GM12878 (cell line): Measurements from ENCODE around the gene NFAM1. TPM values are rescaled to one million over a fixed set of nuclear protein-coding genes. Genes with fewer than 3 reads are reported as not detected.

ENCODE experiments used
- ATAC-seq: fragments of 200-7000 bp; cut with Tn5 transposase; 3 replicates; pipeline ENCODE4 v1.9.1; 2020; ENCODE audit warnings: mild to moderate bottlenecking, moderate library complexity
- BruUV-seq: library from RNA; stranded (reverse); fragments of 400-500 nt; replicated peaks from 2 replicates; lab custom pipeline; 2021; lab: Mats Ljungman, UMichigan
- CTCF ChIA-PET: fragments of 300-600 bp; sonication (Branson Sonifier 250); formaldehyde crosslinking; extraction: SDS; loops from one replicate; lab custom pipeline; 2021; ENCODE audit warnings: inconsistent platforms; lab: Yijun Ruan, JAX
- POLR2A ChIA-PET: fragments of 350-600 bp; formaldehyde crosslinking; extraction: SDS; loops from one replicate; lab custom pipeline; 2021; ENCODE audit warnings: inconsistent platforms; lab: Charles Lee
- RAD21 ChIA-PET: fragments of 300-600 bp; sonication (Branson Sonifier 250); formaldehyde crosslinking; loops from one replicate; lab custom pipeline; 2023; ENCODE audit warnings: antibody characterized with exemption; ENCODE audit not compliant: unreplicated experiment; lab: Charles Lee
- SMC1A ChIA-PET: fragments of 300-600 bp; sonication (Branson Sonifier 250); formaldehyde crosslinking; loops from one replicate; lab custom pipeline; 2023; ENCODE audit not compliant: unreplicated experiment, uncharacterized antibody; lab: Charles Lee
- DNase-seq: peaks from one replicate; pipeline ENCODE4 v3.0.0-alpha.2; 2011; ENCODE audit warnings: low read depth, low spot score
- FAIRE-seq: peaks from 3 replicates; lab custom pipeline; 2011; peaks lifted over from hg19 to GRCh38; lab: Jason Lieb, UNC
- H2AFZ ChIP-seq: 2 replicates; pipeline ENCODE4 v1.6.0; 2011; ENCODE audit warnings: low read depth, low read length, control low read depth; ENCODE audit not compliant: control insufficient read depth
- H3K27ac ChIP-seq: 2 replicates; pipeline ENCODE4 v1.5.1; 2011; ENCODE audit warnings: control low read depth; ENCODE audit not compliant: control insufficient read depth, insufficient read depth
- H3K27me3 ChIP-seq, 2 experiments: replicated peaks in 1 of 2; 2 replicates each; pipeline versions ENCODE4 v1.6.0 to v1.6.1; 2011; ENCODE audit warnings: low read length in 1 of 2; ENCODE audit not compliant: control insufficient read depth in 2 of 2, insufficient read depth in 2 of 2
- H3K36me3 ChIP-seq, 2 experiments: 2 replicates each; pipeline ENCODE4 v1.5.1; 2011; ENCODE audit warnings: low read length in 1 of 2; ENCODE audit not compliant: control insufficient read depth in 2 of 2, insufficient read depth in 2 of 2
- H3K4me1 ChIP-seq: 2 replicates; pipeline ENCODE4 v1.6.1; 2011; ENCODE audit warnings: mild to moderate bottlenecking, low read length, moderate library complexity, mixed read lengths; ENCODE audit not compliant: control insufficient read depth, insufficient read depth
- H3K4me2 ChIP-seq: 2 replicates; pipeline ENCODE4 v1.6.0; 2011; ENCODE audit warnings: control low read depth; ENCODE audit not compliant: control insufficient read depth, insufficient read depth
- H3K4me3 ChIP-seq: fragments of 200-600 bp; sonication (generic); 2 replicates; pipeline ENCODE4 v1.5.1; 2016
- H3K79me2 ChIP-seq: 2 replicates; pipeline ENCODE4 v1.6.0; 2011; ENCODE audit warnings: low read length; ENCODE audit not compliant: control insufficient read depth, insufficient read depth
- H3K9ac ChIP-seq: 2 replicates; pipeline ENCODE4 v1.8.0; 2011; ENCODE audit warnings: low read length, control low read depth, mixed read lengths; ENCODE audit not compliant: control insufficient read depth, insufficient read depth
- H3K9me3 ChIP-seq: replicated peaks from 3 replicates; pipeline ENCODE4 v1.5.1; 2011; ENCODE audit warnings: mild to moderate bottlenecking, low read length; ENCODE audit not compliant: control insufficient read depth, insufficient read depth
- H4K20me1 ChIP-seq: 2 replicates; pipeline ENCODE4 v1.6.0; 2011; ENCODE audit not compliant: control insufficient read depth, insufficient read depth
- BHLHE40 ChIP-seq, 2 experiments: fragments of 450-650 bp in 1 of 2; IDR thresholded peaks; 2 replicates each; pipeline ENCODE4 v1.6.1; 2011 to 2017; ENCODE audit warnings: low read depth in 2 of 2, borderline replicate concordance in 1 of 2, improper control_type of control experiment in 1 of 2, low read length in 1 of 2, mild to moderate bottlenecking in 1 of 2
- PBX3 ChIP-seq: IDR thresholded peaks from 2 replicates; pipeline ENCODE4 v1.6.1; 2011; ENCODE audit warnings: mild to moderate bottlenecking, low read depth, low read length, moderate library complexity; ENCODE audit not compliant: insufficient replicate concordance
- STAT1 ChIP-seq: fragments of 450-650 bp; conservative IDR thresholded peaks from 2 replicates; pipeline ENCODE4 v1.6.1; 2014; ENCODE audit warnings: antibody characterized with exemption, mild to moderate bottlenecking
- STAT3 ChIP-seq: IDR thresholded peaks from 2 replicates; pipeline ENCODE4 v1.6.1; 2011; ENCODE audit warnings: low read depth, low read length, improper control_type of control experiment
- TAF1 ChIP-seq: IDR thresholded peaks from 2 replicates; pipeline ENCODE4 v1.6.1; 2011; ENCODE audit warnings: mild to moderate bottlenecking, low read depth, low read length, borderline replicate concordance
- ZBED1 ChIP-seq: IDR thresholded peaks from 2 replicates; pipeline ENCODE4 v1.6.1; 2016; ENCODE audit warnings: borderline replicate concordance
- WGBS: methylation state at CpG from one replicate; pipeline ENCODE4 v1.1.6; 2016; ENCODE audit warnings: low lambda C conversion rate; ENCODE audit not compliant: insufficient replicate concordance, insufficient coverage; ENCODE audit errors: missing lambda C conversion rate; 5-methylcytosine and 5-hydroxymethylcytosine counted together
- in situ Hi-C: fragments of 300-500 bp; cut with MboI; formaldehyde crosslinking; loops from 9 replicates; pipeline ENCODE4 v1.14.3; 2018; ENCODE audit warnings: mixed read lengths
- intact Hi-C: fragments of 100-400 bp; cut with micrococcal nuclease; formaldehyde crosslinking; loops from one replicate; pipeline ENCODE4 v1.14.2; 2022; ENCODE audit not compliant: unreplicated experiment
- polyA plus RNA-seq, 11 experiments: library from polyadenylated mRNA; depleted of rRNA in 4 of 11; unstranded in 6 of 11; stranded (reverse) in 5 of 11; fragments of >200 nt; fragmentation: Nextera tagmentation in 4 of 11; fragmentation: Illumina TruSeq in 1 of 11; extraction: Ambion mirVana in 4 of 11; extraction: Trizol in 1 of 11; gene quantifications; 1 replicate in 1 of 11; 2 replicates in 10 of 11; pipeline versions ENCODE4 v1.2.1 to v1.2.3, GENCODE V29; 2011 to 2016; ENCODE audit warnings: inconsistent platforms in 2 of 11, missing spikeins in 2 of 11, low read depth in 1 of 11
- total RNA-seq, 4 experiments: library from RNA; depleted of rRNA in 3 of 4; stranded (reverse); fragments of >200 nt in 3 of 4; fragmentation: Illumina TruSeq in 1 of 4; extraction: Trizol in 1 of 4; gene quantifications; 2 replicates each; pipeline versions ENCODE4 v1.2.1 to v1.2.3, GENCODE V29; 2013 to 2021

Gene NFAM1
- total and polyA plus RNA-seq, 10 of the 15 experiments (the other 5 are each of a cell fraction or from before 2014, with no cell fraction given), result 0.13 to 1.3 (median 0.24) TPM; not detected in 3

DNA sequence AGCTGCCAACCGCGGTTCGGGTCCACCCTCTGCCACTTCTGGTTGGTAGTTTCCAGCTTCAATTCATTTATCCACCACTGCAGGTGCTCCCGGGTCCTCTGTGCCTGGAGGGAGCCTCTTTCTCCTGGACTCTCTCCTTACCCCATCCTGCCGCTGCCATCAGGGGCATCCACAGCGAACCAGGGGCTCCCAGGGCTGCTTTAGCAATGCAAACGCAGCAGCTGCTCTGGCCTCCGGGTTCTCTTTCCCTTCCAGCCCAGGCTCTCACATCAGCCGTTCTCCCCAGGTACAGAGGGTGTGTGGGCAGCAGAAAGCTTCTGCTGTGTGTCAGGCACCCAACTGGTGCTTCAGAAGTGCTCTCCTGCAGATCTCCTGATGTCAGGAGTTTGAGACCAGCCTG is 27.9 kb downstream of the NFAM1 start:
- no peaks in the 10 kb centered on the region for H3K9me3 ChIP-seq
- FAIRE-seq (no peak), DNase-seq (no peak), ATAC-seq (no peak)
- no peak overlapping the region for H3K4me2 ChIP-seq
- H4K20me1 ChIP-seq, result no peaks in the 10 kb centered on the region
- ChIA-PET POLR2A (no interaction called here), RAD21 (no interaction called here), SMC1A (no interaction called here), CTCF (no interaction called here)
- H3K79me2 ChIP-seq, result no peaks in the 10 kb centered on the region
- no peak overlapping the region for H3K4me3 ChIP-seq
- H2AFZ ChIP-seq, result no peak overlapping the region
- no TSS peak for BruUV-seq
- intact Hi-C loops, result no loop called here
- no peaks in the 10 kb centered on the region for H3K36me3 ChIP-seq
- H3K27ac ChIP-seq, result no peak overlapping the region
- in situ Hi-C loops, result no loop called here
- 67% methylated on average over 9 of the region's 9 CpGs for WGBS
- no peak overlapping the region for H3K9ac ChIP-seq
- H3K4me1 ChIP-seq, result no peaks in the 10 kb centered on the region
- H3K27me3 ChIP-seq, result no peaks in the 10 kb centered on the region; a peak in 1 of 4 replicates
- TF ChIP-seq TAF1, result no peak
- TF ChIP-seq STAT3, result no peak
- no peak for TF ChIP-seq ZBED1
- TF ChIP-seq STAT1, result no peak
- TF ChIP-seq BHLHE40 (IDR thresholded peaks at IDR 0.05; ENCODE audit: borderline replicate concordance in 1 of 2, low read depth in 2 of 2, low read length in 1 of 2), result no peak
- TF ChIP-seq PBX3, result no peak
